ENCODE data around the gene SEC14L6.
"Not testable (repeated sequence)": the region's sequence is repeated elsewhere in the genome, so short reads cannot be mapped to it uniquely, and the experiment has no call there.

SEC14L6 gene

DNA sequence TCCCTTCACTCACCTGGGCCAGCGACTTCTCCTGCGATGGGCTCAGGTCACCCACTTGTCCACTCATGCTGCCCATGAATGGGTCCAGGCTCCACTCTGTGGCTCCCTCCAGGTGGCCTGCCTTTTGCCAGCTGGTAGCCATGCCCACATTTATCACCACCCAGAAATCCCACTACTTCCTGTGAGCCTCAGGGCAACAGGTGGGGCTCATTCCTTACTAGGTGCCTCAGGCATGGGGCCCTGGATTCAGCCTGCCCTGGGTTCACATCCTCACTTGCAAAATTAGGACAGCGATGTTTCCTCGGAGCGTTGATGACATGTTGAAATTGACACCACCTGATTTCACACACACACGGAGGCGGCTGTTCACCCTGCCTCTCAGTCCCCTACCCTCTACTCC lies at the start of gene SEC14L6:
Gene SEC14L6 (minus strand): TSS at position 126 of the 400 bp plus-strand sequence. CDS start 59 bp downstream, at position 67.
- no peak for DNase-seq (ENCODE audit: low read depth in 2 of 2)

DNA sequence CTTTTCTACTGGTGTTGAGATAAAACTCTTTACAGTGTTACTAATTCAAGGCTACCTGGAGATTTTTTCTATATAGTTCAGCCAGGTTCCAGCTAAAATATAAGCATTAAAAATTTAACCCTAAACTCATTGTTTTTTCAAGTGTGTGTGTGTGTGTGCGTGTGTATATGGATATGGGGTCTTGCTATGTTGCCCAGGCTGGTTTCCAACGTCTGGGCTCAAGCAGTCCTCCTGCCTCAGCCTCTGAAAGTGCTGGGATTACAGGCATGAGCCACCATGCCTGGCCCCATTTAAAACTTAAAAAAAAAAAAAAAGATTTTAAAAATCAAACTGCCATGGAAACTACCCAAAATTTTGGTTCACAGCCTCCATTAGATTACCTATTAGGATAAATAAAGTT lies 49.7 kb upstream of the SEC14L6 start:
- DNase-seq (ENCODE audit: low read depth in 2 of 2), result no peak

DNA sequence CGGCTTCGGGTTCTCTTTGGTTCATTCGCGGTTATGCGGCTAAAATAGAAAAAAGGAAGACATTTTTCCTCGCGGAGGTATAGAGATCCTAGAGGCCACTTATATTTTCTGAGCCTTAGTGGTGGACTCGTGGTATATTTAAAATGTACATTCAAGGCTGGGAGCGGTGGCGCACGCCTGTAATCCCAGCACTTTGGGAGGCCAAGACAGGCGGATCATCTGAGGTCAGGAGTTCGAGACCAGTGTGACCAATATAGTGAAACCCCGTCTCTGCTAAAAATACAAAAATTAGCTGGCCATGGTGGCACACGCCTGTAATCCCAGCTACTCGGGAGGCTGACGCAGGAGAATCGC lies 45.8 kb upstream of the SEC14L6 start:
- not testable (repeated sequence) for DNase-seq (ENCODE audit: low read depth in 2 of 2)

DNA sequence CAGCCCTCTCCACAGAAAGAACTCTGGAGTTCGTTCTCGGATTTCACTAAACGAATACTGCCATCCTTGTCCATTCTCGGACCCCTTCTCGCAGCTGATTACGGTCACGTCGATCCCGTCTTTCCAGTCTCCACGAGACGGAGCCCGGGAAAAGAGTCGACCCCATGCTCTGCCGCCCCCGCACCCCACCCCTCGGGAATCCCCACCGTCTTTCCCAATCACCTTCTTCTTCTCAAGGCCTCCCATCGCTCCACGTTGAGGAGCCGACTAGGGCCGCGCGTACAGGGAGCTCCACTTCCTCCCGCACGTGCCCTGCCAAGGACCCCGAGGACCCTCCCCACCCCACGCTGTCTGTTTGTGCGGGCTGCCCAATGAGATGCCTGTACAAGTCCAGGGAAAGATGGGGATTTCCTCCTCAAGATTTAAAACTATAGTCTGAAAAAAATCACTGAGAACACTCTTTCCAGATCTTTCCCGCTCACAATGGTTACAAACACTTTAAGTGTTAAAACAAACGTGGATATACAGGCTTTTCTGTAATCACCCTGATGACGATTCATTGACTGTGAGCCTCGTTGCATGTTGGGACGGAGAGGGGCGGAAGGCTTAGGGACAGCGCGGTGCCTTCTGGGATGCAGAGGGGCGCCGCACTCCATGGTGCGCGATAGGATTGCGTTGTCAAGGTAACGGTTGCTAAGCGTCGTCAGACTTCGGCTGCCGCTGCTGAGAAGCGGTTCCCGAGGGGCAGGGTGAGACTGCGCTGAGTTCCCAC lies 45.2 kb upstream of the SEC14L6 start, which contains the start of gene PES1:
Gene PES1 (minus strand): TSS at position 323 of the 772 bp plus-strand sequence. CDS start 77 bp downstream, at position 246.
- DNase-seq (ENCODE audit: low read depth in 2 of 2), result peak; percentile 87 to 91

DNA sequence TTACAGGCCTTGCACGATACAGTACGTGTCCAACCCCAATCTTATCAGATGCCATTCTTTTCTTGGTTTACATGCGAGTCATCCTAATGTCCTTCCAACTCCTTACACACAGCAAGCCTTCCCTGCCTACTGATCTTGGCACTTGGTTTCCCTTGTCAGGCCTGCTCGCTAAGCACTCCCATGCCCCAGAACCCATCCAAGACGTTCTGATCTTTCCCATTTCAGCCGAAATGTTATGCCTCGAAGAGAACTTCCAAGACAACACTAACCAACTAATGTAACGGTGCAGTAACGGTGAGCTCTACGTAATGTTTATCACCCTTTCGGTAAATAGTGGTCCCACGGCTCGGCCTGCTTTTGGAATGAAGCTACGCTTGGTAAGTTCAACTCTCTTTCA lies 44.6 kb upstream of the SEC14L6 start:
- DNase-seq (ENCODE audit: low read depth in 2 of 2), result no peak

DNA sequence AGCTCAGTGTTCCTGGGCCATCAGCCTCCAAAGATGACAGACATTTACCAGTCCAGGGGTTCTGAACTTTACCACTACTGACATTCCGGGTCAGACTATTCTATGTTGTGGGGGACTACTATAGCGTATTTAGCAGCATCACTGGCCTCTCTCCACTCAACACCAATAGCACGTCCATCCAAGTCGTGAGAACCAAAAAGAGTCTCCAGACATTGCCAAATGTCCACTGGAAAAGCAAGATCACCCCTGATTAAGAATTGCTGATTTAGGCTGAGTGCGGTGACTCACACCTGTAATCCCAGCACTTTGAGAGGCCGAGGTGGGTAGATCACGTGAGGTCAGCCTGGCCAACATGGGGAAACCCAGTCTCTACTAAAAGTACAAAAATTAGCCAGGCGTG lies 39.9 kb upstream of the SEC14L6 start:
- no peak for DNase-seq (ENCODE audit: low read depth in 2 of 2)

DNA sequence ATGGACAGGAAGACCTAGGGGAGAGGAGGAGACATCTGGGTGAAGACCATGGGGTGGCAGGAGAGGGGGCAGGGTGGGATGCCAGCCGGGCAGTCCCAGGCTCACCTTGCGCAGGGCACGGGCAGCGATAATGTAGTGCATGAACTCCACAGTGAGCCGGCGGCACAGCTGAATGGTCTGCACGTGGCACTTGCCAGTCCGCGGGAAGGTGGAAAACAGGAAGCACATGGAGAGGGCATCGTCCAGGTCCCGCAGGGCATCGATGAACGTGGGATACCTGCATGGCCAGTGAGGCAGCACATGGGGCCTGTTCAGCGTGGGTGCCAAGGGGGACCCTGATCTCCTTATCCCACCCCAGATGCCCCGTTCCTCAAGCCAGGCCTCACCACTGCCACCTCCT lies 37.9 kb upstream of the SEC14L6 start:
- no peak for DNase-seq (ENCODE audit: low read depth in 2 of 2)

DNA sequence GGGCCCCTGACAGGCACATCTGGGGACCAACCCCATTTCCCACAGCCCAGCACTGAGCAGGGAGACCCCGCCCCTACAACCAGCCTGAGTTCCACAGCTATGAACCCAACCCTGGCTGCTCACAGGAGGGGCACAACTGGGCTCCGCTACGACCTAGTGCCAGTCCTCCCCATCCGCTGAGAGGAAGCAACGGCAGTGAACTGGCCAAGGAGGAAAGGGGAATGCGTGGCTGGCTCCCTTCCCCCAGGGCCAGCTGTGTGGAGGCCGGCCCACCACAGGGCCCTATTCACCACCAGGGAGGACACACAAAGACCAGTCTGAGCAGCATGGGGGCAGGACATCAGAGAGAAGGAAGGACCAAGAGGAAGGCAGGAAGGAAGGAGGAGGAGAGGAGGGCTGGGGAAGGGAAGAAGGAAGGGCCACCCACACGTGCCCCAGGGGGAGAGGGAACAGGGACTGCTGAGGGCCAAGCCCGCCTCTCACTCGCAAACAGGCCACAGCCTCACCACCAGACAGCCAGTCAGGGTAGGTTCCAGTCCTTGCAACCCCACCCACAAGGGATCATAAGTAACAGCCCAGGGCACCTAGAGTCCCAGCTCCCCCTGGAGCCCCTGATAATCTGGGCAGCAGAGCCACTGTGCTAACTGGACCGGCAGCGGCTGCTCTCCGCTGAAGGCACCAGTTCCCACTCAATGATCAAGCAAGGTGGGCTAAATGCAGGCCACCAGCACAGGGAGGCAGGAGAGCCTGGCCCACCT lies 36.4 kb upstream of the SEC14L6 start:
- DNase-seq (ENCODE audit: low read depth in 2 of 2), result no peak

DNA sequence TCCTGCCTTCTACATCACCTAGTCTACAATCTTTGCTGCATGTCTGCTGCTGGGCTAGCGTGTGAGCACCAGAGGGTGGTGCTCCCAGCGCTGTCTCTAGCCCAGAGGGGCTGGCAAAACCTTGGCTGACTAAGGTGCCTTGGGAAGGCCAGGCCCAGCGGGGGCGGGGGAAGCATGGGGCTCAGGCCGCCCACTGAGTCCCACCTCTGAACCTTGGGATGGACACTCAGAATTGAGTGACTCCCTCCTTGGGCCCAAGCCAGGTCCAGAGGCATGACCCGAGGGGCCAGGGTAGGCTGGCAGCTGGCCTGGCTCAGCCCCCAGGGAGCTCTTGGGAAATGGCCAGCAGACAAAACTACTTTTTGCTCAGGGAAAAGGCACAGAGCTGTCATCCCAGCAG lies 35.5 kb upstream of the SEC14L6 start:
- no peak for DNase-seq (ENCODE audit: low read depth in 2 of 2)

DNA sequence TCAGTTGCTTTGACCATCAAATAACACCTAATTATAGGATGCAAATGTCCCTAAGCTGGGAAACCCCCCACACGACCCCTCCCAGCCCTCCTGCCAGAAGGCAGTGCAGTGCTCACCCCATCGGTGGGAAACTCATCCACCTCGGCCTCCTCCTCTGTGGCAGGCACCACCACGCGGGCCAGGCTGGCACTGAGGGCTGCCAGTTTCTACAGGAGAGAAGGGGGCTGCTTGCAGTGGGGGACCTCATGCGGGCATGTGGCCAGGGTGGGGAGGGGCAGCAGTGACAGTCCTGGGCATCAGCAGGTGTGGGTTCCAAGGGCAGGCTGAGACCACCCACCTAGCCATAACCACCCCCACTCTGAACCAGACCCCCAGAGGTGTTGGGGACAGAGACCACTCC lies 34.4 kb upstream of the SEC14L6 start:
- DNase-seq (ENCODE audit: low read depth in 2 of 2), result no peak

DNA sequence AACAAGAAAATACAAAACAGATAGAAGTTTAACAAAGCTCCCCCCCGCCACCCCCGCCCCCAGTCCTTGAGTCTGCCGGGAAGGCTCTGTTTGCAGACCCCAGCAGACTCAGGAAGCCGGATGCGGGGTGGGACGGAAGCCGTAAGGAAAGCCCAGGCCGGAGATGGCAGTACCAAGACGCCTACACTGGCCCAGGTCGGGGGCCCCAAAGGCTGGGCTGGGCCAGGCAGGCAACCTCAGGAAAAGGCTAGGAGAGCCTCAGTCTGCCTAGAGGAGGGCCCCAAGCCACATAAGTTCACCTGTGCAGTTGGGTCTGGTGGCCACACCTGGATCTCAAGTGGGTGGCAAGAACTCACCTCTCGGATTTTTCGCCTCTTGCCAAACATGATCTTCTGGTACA lies 31.9 kb upstream of the SEC14L6 start:
- DNase-seq (ENCODE audit: low read depth in 2 of 2), result no peak

DNA sequence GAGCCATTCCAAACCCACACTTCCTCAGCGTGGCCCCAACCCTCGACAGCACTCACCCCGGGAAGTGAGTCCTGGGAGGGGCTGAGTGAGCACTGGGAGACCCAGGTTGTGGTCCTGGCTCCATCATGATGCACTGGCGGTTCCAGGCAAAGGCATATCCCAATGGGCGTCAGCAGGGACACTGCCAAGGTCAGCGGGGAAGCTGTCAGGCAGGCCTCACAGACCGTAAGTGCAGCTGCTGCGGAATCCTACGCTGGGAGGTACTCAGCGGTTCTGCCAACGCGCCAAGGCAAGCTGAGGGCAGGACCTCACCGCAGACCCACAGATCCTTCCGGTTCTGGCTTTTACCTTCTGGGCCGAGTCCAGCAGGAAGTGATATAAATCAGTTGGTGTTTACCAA lies 29.3 kb upstream of the SEC14L6 start:
- no peak for DNase-seq (ENCODE audit: low read depth in 2 of 2)

DNA sequence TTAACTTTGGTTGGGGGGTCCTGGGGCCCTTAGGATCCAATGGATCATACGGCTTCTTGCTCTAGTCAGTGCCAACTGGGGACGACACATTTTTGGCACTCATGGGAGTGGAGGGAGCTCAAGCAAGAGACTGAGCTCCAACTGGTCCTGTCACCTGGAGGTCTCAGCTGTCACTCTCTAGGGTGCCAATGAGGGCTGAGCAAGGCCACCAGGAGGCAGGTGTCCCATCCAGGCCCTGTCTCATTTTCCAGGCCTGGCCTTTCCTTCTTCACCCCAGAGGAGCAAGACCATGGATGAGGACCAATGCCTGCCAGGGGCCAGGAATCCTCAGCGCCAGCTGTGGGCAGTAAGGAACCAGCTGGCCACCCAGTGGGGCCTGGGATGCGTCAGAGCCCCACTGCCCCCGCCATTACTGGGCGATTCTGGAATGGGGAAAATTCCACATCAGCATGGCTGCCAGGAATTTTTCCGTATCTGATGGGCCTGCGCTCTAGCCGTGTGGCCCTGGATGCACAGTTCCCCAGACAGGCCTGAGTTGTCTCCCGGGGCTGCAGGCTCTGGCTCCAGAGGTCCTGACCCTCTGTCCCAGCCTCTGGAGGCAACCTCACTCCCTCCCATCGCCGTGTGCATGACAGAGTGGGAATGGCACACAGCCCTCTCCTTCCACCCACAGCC lies 28.6 kb upstream of the SEC14L6 start:
- DNase-seq (ENCODE audit: low read depth in 2 of 2), result no peak

DNA sequence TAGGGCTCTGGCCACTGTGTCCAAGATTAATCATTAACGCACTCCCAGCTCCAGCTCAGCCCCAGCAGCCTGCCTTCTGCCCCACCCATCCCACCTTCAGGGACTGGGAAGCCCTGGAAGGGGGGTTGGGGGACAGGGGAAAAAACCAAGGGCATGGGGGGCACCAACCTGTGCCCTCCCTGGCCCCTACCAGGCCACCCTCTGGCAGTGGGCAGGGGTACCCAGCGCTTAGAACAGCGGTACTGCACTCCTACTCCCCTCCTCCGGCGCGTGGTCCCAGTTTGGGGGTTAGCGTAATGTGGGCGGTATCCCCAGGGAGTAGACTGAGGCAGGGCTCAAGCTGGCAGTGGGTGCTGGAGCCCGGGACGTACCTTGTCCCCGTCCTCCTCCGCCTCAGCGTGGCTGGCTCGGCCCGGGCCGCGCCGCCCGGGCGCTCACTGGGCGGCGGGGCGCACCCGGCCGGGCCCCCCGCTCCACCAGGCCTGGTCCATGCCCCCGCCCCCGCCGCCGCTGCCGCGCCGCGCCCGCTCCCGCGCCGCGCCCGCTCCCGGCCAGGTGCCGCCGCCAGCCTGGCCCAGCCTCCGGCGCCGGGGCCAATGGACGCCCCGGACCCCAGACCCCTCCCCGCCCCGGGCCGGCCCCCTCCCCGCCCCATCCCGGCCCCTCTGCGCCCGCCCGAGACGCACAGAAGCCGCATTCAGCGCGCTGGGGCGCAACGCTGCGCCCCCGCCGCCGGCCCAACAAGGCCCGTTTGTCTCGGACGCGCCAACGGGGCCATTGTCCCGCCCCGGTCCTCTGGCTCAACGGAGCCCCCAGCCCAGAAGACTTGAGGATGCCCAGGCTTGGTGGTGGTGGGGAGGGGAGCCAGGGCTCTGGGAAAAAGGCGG lies 27.8 kb upstream of the SEC14L6 start, which contains the start of gene GAL3ST1:
Gene GAL3ST1 (minus strand): TSS at position 571 of the 887 bp plus-strand sequence. CDS start 17,273 bp downstream, outside the sequence.
- no peak for DNase-seq (ENCODE audit: low read depth in 2 of 2)

DNA sequence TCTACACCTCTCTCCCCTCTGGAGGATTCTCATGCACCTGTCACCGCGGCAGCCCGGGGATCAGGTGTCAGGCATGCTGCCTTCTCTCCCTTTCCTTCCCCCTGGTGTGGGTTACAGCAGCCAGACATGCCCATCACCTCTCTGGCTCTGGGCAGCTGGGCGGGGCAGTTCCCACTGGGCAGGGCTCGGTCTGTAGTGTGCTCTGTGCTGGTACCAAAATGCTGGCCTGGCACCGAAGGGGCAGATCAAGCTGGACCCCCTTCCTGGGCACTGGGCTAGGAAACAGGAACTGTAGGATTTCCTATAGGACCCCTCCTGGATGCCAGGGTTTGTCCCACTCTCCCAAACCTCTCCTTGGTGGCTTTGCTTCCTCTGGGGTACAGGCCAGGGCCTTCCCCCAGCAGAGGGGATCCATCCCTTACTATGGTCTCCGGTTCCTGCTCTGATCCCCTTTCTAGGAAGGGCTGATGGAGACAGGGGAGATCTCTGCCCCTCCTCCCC lies 27.1 kb upstream of the SEC14L6 start:
- no peak for DNase-seq (ENCODE audit: low read depth in 2 of 2)

DNA sequence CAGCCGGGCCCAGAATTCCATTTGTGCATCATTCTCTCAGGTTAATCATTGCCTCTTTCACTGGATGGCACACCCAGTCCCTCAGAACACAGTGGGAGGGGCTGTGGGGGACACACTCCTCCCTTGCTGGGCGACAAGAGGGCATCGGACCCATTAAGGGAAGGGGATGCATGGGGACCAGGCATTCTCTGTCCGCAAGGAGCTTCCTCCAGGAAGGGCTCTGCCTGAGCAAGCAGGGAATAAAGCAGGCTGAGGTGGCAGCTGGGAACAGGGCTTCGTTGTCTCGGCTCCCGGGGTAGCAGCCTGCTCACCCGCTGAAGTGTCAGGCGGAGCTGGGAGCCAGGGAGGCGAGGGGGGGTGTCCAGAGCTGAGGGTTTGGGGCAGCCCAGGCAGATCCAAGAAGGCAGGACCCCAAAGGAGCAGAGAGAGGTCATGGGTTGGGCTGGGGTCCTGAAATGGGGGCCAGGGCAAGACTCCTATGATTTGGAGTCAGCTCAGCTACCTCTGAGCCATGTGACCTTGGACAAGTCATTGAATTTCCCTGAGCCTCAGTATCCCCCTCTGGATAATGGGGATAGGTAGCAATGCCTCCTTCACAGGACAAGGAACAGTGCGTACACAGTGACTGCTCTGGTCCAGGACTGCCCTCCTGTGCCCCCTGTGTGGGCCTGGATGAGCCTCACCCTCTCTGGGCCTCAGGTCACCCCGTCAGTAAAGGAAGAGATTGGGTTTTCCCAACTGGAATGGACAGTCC lies 26.5 kb upstream of the SEC14L6 start:
- DNase-seq (ENCODE audit: low read depth in 2 of 2), result no peak

DNA sequence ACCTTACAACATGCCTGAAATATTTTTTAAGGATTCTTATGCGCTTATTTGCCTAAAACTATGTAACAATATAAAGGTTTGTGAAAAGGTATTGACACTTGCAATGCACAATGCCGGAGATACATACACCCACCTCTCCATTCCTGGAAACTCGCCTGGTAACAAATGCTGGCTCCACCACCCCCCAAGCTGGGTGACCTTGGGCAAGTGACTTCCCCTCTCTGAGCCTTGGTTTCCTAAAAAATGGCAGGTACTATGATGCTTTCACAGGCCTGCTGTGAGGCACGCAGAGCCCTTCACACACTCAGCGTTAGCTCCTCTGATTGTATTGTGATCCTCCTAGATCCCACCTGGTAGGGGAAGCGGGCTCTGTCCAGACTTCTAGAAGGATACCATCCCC lies 25.7 kb upstream of the SEC14L6 start:
- no peak for DNase-seq (ENCODE audit: low read depth in 2 of 2)

DNA sequence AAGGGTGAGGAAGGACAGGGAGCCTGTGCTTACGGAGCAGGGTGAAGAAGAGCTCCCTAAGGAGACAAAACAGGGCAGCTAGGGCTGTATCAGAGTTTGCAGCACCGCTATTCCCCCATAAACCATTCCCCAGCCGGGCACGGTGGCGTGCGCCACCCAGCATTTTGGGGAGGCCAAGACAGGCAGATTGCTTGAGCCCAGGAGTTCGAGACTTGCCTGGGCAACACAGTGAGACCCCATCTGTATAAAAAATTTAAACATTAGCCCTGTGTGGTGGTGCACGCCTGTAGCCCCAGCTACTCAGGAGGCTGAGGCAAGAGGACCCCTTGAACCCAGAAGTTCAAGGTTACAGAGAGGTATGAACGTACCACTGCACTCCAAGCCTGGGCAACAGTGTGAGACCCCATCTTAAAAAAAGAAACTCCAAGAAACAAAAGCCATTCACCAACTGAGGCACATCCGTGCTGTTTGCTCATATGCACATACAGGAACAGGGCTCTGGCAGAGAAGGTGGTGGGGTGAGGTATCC lies 23.2 kb upstream of the SEC14L6 start:
- no peak for DNase-seq (ENCODE audit: low read depth in 2 of 2)

DNA sequence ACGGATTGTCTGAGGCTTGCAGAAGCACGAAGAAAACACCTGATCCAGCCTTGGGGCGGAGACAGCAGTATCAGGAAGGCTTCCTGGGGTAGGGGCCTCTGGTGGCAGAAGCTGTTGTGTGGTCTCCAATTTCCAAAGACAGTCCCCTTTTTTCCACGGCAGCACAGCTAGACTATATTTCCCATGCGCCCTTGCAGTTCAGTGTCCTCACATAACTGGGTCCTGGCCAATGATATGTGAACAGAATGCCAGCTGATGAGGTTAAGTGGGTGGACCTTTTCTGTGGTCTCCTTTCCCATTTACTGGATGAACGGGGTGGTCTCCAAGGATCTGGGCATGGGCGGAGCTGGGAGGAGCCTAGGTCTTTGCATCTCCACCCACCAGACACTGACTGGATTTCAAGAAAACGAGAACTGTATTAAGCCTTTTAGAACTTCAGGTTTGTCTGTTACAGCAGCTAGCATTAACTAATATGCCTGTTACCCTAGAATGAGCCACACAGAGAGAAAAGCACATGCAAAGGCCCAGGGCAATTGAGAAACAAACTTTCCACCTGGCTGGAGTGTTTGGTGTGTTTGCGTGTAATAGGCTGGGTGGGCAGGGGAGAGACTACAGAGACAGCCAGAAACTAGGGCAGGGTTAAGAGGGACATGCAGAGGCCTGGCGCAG lies 21.7 kb upstream of the SEC14L6 start:
- no peak for DNase-seq (ENCODE audit: low read depth in 2 of 2)

DNA sequence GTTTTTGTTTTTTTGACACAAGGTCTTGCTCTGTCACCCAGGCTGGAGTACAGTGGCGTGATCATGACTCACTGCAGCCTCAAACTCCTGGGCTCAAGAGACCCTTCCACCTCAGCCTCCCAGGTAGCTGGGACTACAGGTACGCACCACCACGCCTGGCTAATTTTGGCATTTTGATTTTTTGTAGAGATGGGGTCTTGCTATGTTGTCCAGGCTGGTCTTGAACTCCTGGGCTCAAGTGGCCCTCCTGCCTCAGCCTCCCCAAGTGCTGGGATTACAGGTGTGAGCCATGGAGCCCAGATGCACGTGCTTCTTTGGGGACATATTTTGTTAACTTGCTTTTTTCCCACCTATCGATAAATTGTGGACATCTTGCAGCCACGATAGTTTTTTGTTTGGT lies 20.7 kb upstream of the SEC14L6 start:
- not testable (repeated sequence) for DNase-seq (ENCODE audit: low read depth in 2 of 2)
